Psoas muscle (tissue), 8 donors: ENCODE results near the gene MAN1A1. TPM values are rescaled to one million over a fixed set of nuclear protein-coding genes. Genes with fewer than 3 reads are reported as not detected.

Source experiments
- ATAC-seq, 4 donors: fragments of 200-7000 bp; cut with Tn5 transposase; one replicate each; pipeline ENCODE4 v1.9.1; 2020; ENCODE audit warnings: moderate library complexity in 3 of 4, mild to moderate bottlenecking in 2 of 4
- DNase-seq, 2 donors: peaks; one replicate each; pipeline ENCODE4 v3.0.0-alpha.2; 2020
- H3K27ac ChIP-seq: fragments of 200-600 bp; one replicate; pipeline ENCODE4 v1.8.0; 2022
- H3K27me3 ChIP-seq, 3 donors: fragments of 200-600 bp in 1 of 3; one replicate each; pipeline versions ENCODE4 v1.6.1 to v1.8.0; 2013 to 2022; ENCODE audit warnings: low read length in 2 of 3, mild to moderate bottlenecking in 2 of 3, moderate library complexity in 1 of 3; ENCODE audit not compliant: insufficient read depth in 3 of 3
- H3K36me3 ChIP-seq, 2 donors: fragments of 200-600 bp in 1 of 2; one replicate each; pipeline versions ENCODE4 v1.6.1 to v1.8.0; 2013 to 2022; ENCODE audit warnings: low read depth in 1 of 2, mild to moderate bottlenecking in 1 of 2, moderate library complexity in 1 of 2; ENCODE audit not compliant: insufficient read depth in 1 of 2
- H3K4me1 ChIP-seq: fragments of 200-600 bp; one replicate; pipeline ENCODE4 v1.8.0; 2022
- H3K4me3 ChIP-seq: fragments of 200-600 bp; one replicate; pipeline ENCODE4 v1.8.0; 2022; ENCODE audit warnings: mild to moderate bottlenecking
- H3K9me3 ChIP-seq: fragments of 200-600 bp; one replicate; pipeline ENCODE4 v1.8.0; 2022
- CTCF ChIP-seq: fragments of 200-600 bp; IDR thresholded peaks from one replicate; pipeline ENCODE4 v1.8.0; 2022; ENCODE audit warnings: antibody characterized with exemption
- WGBS, 3 donors: extraction: QIAGEN DNeasy Blood & Tissue Kit; methylation state at CpG; one replicate each; pipeline versions ENCODE4 v1.1.6 to v1.1.7; 2013; 5-methylcytosine and 5-hydroxymethylcytosine counted together
- intact Hi-C, 2 donors: fragments of 100-400 bp; cut with DNase I; formaldehyde crosslinking; loops; one replicate each; pipeline versions ENCODE4 v1.11.0 to v1.14.2; 2022
- long read RNA-seq, 2 donors: library from polyadenylated mRNA; unstranded; transcript quantifications; one replicate each; pipeline ENCODE4 v2.0.0, GENCODE V29; 2021
- polyA plus RNA-seq, 3 donors: library from polyadenylated mRNA; stranded (reverse); fragments of 200-250 nt; gene quantifications; one replicate each; pipeline ENCODE4 v1.2.3, GENCODE V29; 2013
- total RNA-seq, 4 donors: library from RNA; stranded (reverse); fragmentation: NEBNext Ultra II Directional in 2 of 4; extraction: Animal tissue kit (Norgen Biotek cat#: 25700) in 2 of 4; gene quantifications; one replicate each; pipeline versions ENCODE4 v1.2.1 to v1.2.4, GENCODE V29; 2021 to 2023
- donor health status: healthy with polysubstance abuse.
- donor health status: DM: no; HTN: no; CAD: no; lungs with moderate emphysema.
- donor health status: Bipolar disorder and iron deficiency.
- donor health status: healthy.
- donor health status: DM: yes; HTN: yes; CAD: no.
- donor health status: DM: no; HTN: no; CAD: no.
- donor health status: DM: no; HTN: no; CAD: no.
- donor health status: DM: yes; HTN: yes; CAD: no.

MAN1A1 gene
- total RNA-seq (10 to 100 TPM in 1 of 4 donors, 1 to 10 TPM in 3; 6.2 to 14.6 (median 9.5) TPM), polyA plus RNA-seq (1 to 10 TPM; 3.7 to 5.8 (median 4.4) TPM)
- long read RNA-seq, donor 1, full-length matches to known transcripts, result 2 of 5 reads
- long read RNA-seq, donor 1, partial matches to known transcripts, result 2 of 5 reads
- long read RNA-seq, donor 1, other reads (novel, unspliced or antisense), result 1 of 5 reads
- long read RNA-seq, donor 2, full-length matches to known transcripts, result 4 of 10 reads
- long read RNA-seq, donor 2, partial matches to known transcripts, result 3 of 10 reads
- long read RNA-seq, donor 2, other reads (novel, unspliced or antisense), result 3 of 10 reads

- ATAC-seq, result peak; percentile 85 to 92 (median 90)
- no peak for TF ChIP-seq CTCF
- 0 to 1% (median 0%) methylated on average over 40 to 103 of the region's 103 CpGs for WGBS, 3 donors
Measured at GRCh38 chr6:119349361-119350201, at the start of gene MAN1A1. MAN1A1 (minus strand) TSS chr6:119349761; CDS start chr6:119349065, 696 bp downstream.

GRCh38 chr6:119395192-119395591, 45.6 kb upstream of the MAN1A1 start:
- H3K4me1 ChIP-seq, result no peaks in the 10 kb centered on the region
- no peak overlapping the region for H3K4me3 ChIP-seq
- peaks cover 4% of the 10 kb centered on the region for H3K9me3 ChIP-seq
- intact Hi-C loops, result no loop called here
- DNase-seq, result no peak
- WGBS, 3 donors, result 73 to 75% (median 74%) methylated on average over 2 of the region's 2 CpGs
- H3K36me3 ChIP-seq, result no peaks in the 10 kb centered on the region
- TF ChIP-seq CTCF, result no peak
- ATAC-seq, result no peak
- H3K27me3 ChIP-seq, result no peaks in the 10 kb centered on the region
- H3K27ac ChIP-seq, result no peak overlapping the region

More at GRCh38 chr6:119349361-119350201, at the start of gene MAN1A1:
- Histone ChIP-seq H3K4me3 (peak within 1 kb of the TSS; percentile 87), H3K27ac (peak within 1 kb of the TSS; percentile 83), H3K4me1 (no peaks in the 10 kb centered on the region), H3K36me3 (no peaks in the 10 kb centered on the region), H3K27me3 (peaks cover 0 to 22% (median 4%) of the 10 kb centered on the region in 3 donors), H3K9me3 (no peaks in the 10 kb centered on the region)
- intact Hi-C loops, result no loop called here
- DNase-seq, result peak; percentile 89 to 92

- H3K27ac ChIP-seq, result no peak overlapping the region
- H3K36me3 ChIP-seq, result no peaks in the 10 kb centered on the region
- ATAC-seq, result no peak
- no peaks in the 10 kb centered on the region for H3K4me1 ChIP-seq
- H3K9me3 ChIP-seq, result no peaks in the 10 kb centered on the region
- intact Hi-C loops, result no loop called here
- no peaks in the 10 kb centered on the region for H3K27me3 ChIP-seq
- TF ChIP-seq CTCF, result no peak
- H3K4me3 ChIP-seq, result no peak overlapping the region
- no peak for DNase-seq
Measured at GRCh38 chr6:119390247-119390793, 40.8 kb upstream of the MAN1A1 start.

GRCh38 chr6:119385994-119386393, 36.4 kb upstream of the MAN1A1 start:
- no peak for TF ChIP-seq CTCF
- WGBS, 3 donors, result 95 to 98% (median 96%) methylated on average over 1 of the region's 1 CpG
- intact Hi-C loops, result no loop called here

More at GRCh38 chr6:119385994-119386393, 36.4 kb upstream of the MAN1A1 start:
- H3K9me3 ChIP-seq, result no peaks in the 10 kb centered on the region
- H3K27me3 ChIP-seq, result no peaks in the 10 kb centered on the region
- no peak overlapping the region for H3K27ac ChIP-seq
- DNase-seq (no peak), ATAC-seq (no peak)
- no peak overlapping the region for H3K4me3 ChIP-seq
- H3K4me1 ChIP-seq, result no peaks in the 10 kb centered on the region
- H3K36me3 ChIP-seq, result no peaks in the 10 kb centered on the region
